HG03108 (cell line): ENCODE measurements around the gene ZNF91.
"Not testable (repeated sequence)": the region's sequence is repeated elsewhere in the genome, so short reads cannot be mapped to it uniquely, and the experiment has no call there.

ENCODE experiments used
- ATAC-seq: cut with Tn5 transposase; IDR thresholded peaks from one replicate; pipeline ENCODE4 v1.9.1; 2021; ENCODE audit warnings: moderate library complexity; ENCODE audit not compliant: unreplicated experiment

The ZNF91 gene

GRCh38 chr19:23399443-23399842 lies 4.2 kb upstream of the ZNF91 start:
- ATAC-seq = no peak

- ATAC-seq = not testable (repeated sequence)
These were observed 449 bp upstream of the ZNF91 start for GRCh38 chr19:23395722-23396117.

- no peak for ATAC-seq
These were observed 760 bp downstream of the ZNF91 start for GRCh38 chr19:23394511-23394910.

- no peak for ATAC-seq
These were observed 2.1 kb downstream of the ZNF91 start for GRCh38 chr19:23393121-23393520.

- ATAC-seq = no peak
These were observed 4.0 kb downstream of the ZNF91 start for GRCh38 chr19:23391236-23391635.

- ATAC-seq = no peak
These were observed 9.9 kb downstream of the ZNF91 start for GRCh38 chr19:23385404-23385803.

GRCh38 chr19:23384858-23385257 lies 10.4 kb downstream of the ZNF91 start:
- ATAC-seq = no peak

- ATAC-seq = no peak
These were observed 11.1 kb downstream of the ZNF91 start for GRCh38 chr19:23384166-23384565.

GRCh38 chr19:23382955-23383354 lies 12.3 kb downstream of the ZNF91 start:
- no peak for ATAC-seq

GRCh38 chr19:23381114-23381513 lies 14.2 kb downstream of the ZNF91 start:
- no peak for ATAC-seq

GRCh38 chr19:23379671-23380070 lies 15.6 kb downstream of the ZNF91 start:
- not testable (repeated sequence) for ATAC-seq

- ATAC-seq = no peak
These were observed 16.3 kb downstream of the ZNF91 start for GRCh38 chr19:23378948-23379347.

GRCh38 chr19:23377276-23377675 lies 18.0 kb downstream of the ZNF91 start:
- ATAC-seq = no peak

GRCh38 chr19:23366437-23366836 lies 28.8 kb downstream of the ZNF91 start:
- ATAC-seq = no peak

GRCh38 chr19:23366031-23366430 lies 29.2 kb downstream of the ZNF91 start:
- not testable (repeated sequence) for ATAC-seq

- no peak for ATAC-seq
These were observed 30.0 kb downstream of the ZNF91 start for GRCh38 chr19:23365222-23365621.

- not testable (repeated sequence) for ATAC-seq
These were observed 33.4 kb downstream of the ZNF91 start for GRCh38 chr19:23361843-23362242.

- no peak for ATAC-seq
These were observed 43.5 kb downstream of the ZNF91 start for GRCh38 chr19:23351806-23352205.

- ATAC-seq = no peak
These were observed 48.6 kb downstream of the ZNF91 start for GRCh38 chr19:23346696-23347095.

- no peak for ATAC-seq
These were observed 49.4 kb downstream of the ZNF91 start for GRCh38 chr19:23345838-23346237.

GRCh38 chr19:23343434-23344010 lies 51.7 kb downstream of the ZNF91 start:
- no peak for ATAC-seq

GRCh38 chr19:23328211-23328610 lies 67.1 kb downstream of the ZNF91 start:
- no peak for ATAC-seq

- ATAC-seq = no peak
These were observed 73.2 kb downstream of the ZNF91 start for GRCh38 chr19:23321953-23322549.
